ENCODE data around the gene IKZF2. TPM values are rescaled to one million over a fixed set of nuclear protein-coding genes. Genes with fewer than 3 reads are reported as not detected.

Gene IKZF2
- total RNA-seq (2012; rRNA removed) (19.4 and 25.5 TPM in 2 replicates), polyA plus RNA-seq (2012; rRNA removed) (2.1 TPM in 2 replicates), Bru-seq, nascent RNA (percentile 65 among the genes with signal in this experiment), BruChase-seq, experiment 1, labeled RNA remaining after a 6-hour chase (percentile 42 among the genes with signal in this experiment), BruChase-seq, experiment 2, labeled RNA remaining after a 2-hour chase (percentile 55 among the genes with signal in this experiment)
- 0.44 and 0.75 TPM in 2 replicates for polyA plus RNA-seq (2012; cell fraction: cytosol; rRNA removed)
- polyA plus RNA-seq (2012; cell fraction: nucleus; rRNA removed; ENCODE audit: low replicate concordance), result 1.5 and 7.5 TPM in 2 replicates
- long read RNA-seq, partial matches to known transcripts, result 0 of 2 reads
- long read RNA-seq, other reads (novel, unspliced or antisense), result 2 of 2 reads

DNA sequence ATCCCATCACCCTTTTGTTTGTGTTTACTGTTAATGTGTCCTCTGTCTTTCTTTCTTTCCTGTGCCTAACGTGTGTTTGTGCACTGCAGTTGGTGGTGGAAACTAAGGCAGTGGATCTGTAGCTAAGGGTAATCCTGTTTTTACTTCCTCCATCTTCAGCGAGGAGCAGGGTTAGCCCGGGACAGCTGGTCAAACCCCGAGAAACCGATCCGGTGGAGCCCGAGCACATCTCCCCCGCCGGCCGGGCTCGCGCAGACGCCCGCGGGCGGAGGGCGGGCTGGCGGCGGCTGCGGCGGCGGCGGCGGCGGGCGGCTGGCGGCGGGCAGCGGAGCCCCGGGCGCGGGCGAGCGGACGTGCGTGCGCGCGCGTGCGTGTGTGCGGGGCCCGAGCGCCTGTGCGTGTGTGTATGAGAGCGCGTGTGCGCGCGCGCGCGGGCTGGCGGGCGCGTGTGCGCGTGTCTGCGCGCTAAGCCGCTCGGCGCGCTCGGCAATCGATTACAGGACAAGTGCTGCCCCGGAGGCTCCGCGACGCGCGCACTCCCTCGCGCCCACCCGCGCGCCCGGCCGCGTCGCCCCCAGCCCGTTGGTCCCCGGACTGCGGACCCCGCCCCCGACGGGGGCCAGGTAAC lies at the start of gene IKZF2:
TSS of gene IKZF2 (minus strand) at position 176 of the 628 bp plus-strand sequence. CDS start 2,983 bp downstream, outside the sequence.
- Histone ChIP-seq H3K56ac (ENCODE audit: extremely low read depth, insufficient read depth, low read length) (peak within 1 kb of the TSS; percentile 87), H3K27me3 (ENCODE audit: control insufficient read depth, insufficient read depth, low read length) (no peaks in the 10 kb centered on the region), H3K4ac (ENCODE audit: low read depth, low read length) (peak within 1 kb of the TSS; percentile 66), H4K8ac (ENCODE audit: low read depth in 2 of 2, low read length in 2 of 2) (peak within 1 kb of the TSS; percentile 78 to 95), H2AK9ac (replicated peaks; ENCODE audit: low read depth, low read length, poor library complexity) (peak within 1 kb of the TSS; percentile 90), H2BK20ac (ENCODE audit: low read depth, low read length) (peak within 1 kb of the TSS; percentile 56), H4K5ac (ENCODE audit: low read depth, low read length) (peak within 1 kb of the TSS; percentile 70; the same call in 1 of the 2 replicates), H4K20me1 (ENCODE audit: insufficient read depth, low read length) (no peaks in the 10 kb centered on the region), H3K18ac (ENCODE audit: low read depth, low read length) (peak within 1 kb of the TSS; percentile 95; the same call in 1 of the 2 replicates), H3K9ac (ENCODE audit: low read depth, low read length) (peak within 1 kb of the TSS; percentile 99), H2BK120ac (ENCODE audit: low read depth, low read length) (peak within 1 kb of the TSS; percentile 75), H2AK5ac (ENCODE audit: low read depth, low read length) (no peak within 1 kb of the TSS), H3K27ac (ENCODE audit: insufficient read depth, low read length) (peak within 1 kb of the TSS; percentile 95), H3K23ac (ENCODE audit: low read depth, low read length) (peak within 1 kb of the TSS; percentile 95), H2BK5ac (ENCODE audit: low read depth, low read length, poor library complexity, severe bottlenecking) (peak within 1 kb of the TSS; percentile 98), H3K79me1 (ENCODE audit: low read depth in 1 of 2, low read length in 2 of 2) (peaks cover 8 to 9% of the 10 kb centered on the region in 2 experiments), H3K4me3 (ENCODE audit: insufficient read depth, low read depth, low read length) (peak within 1 kb of the TSS; percentile 73), H3K9me3 (ENCODE audit: control insufficient read depth, insufficient read depth, low read length) (no peaks in the 10 kb centered on the region), H4K91ac (ENCODE audit: insufficient read depth, low read depth, low read length) (peak within 1 kb of the TSS; percentile 86), H3K4me1 (ENCODE audit: control insufficient read depth, insufficient read depth, low read length) (no peaks in the 10 kb centered on the region), H3K14ac (replicated peaks; ENCODE audit: low read depth, low read length) (peak within 1 kb of the TSS; percentile 82), H3K9me1 (ENCODE audit: insufficient read depth, low read length) (no peaks in the 10 kb centered on the region), H2BK15ac (ENCODE audit: low read depth, low read length) (peak within 1 kb of the TSS; percentile 54; the same call in 2 of the 3 replicates), H3K4me2 (ENCODE audit: low read depth, low read length) (peak within 1 kb of the TSS; percentile 99), H3K36me3 (ENCODE audit: control insufficient read depth, insufficient read depth, low read length) (no peaks in the 10 kb centered on the region), H2AFZ (replicated peaks; ENCODE audit: low read length, poor library complexity) (peak within 1 kb of the TSS; percentile 97)
- BruUV-seq (replicated peaks), result no TSS peak
- ChIA-PET POLR2A (ENCODE audit: unreplicated experiment) (no interaction called here), CTCF (interaction anchor here (0.6 to 1.1 kb wide), 2 partner anchors 36 to 464 kb away, joined by 3 read pairs; no protein-coding TSS in a partner anchor)
- in situ Hi-C loops (cut with MboI; ENCODE audit: low sequenced_read_pairs), result loop anchor here (10.0 kb wide), 2 partner anchors 377 to 467 kb away; no protein-coding TSS in a partner anchor
- peak; percentile 86 for ATAC-seq (ENCODE audit: low read depth)
- TF ChIP-seq MXI1 (IDR thresholded peaks at IDR 0.05; ENCODE audit: borderline replicate concordance, low read depth, low read length) (peak; percentile 78; the same call in 1 of the 2 replicates), CTCF (conservative IDR thresholded peaks at IDR 0.05; ENCODE audit: low read depth, low read length) (no peak), FOS (IDR thresholded peaks at IDR 0.05; ENCODE audit: low read depth, low read length) (no peak), CHD1 (IDR thresholded peaks at IDR 0.05; ENCODE audit: low read depth, low read length) (no peak), MAZ (IDR thresholded peaks at IDR 0.05; ENCODE audit: borderline replicate concordance, low read depth, low read length) (peak; percentile 50; the same call in 1 of the 2 replicates), USF2 (IDR thresholded peaks at IDR 0.05; ENCODE audit: low read depth, low read length) (no peak), RCOR1 (IDR thresholded peaks at IDR 0.05; ENCODE audit: insufficient replicate concordance, low read length) (peak; percentile 65), POLR2A (IDR thresholded peaks at IDR 0.05; ENCODE audit: low read depth, low read length) (0 out of 2 replicates have a peak, but pooled peaks have one; percentile 31), BHLHE40 (IDR thresholded peaks at IDR 0.05; ENCODE audit: low read depth, low read length) (peak; percentile 6; the same call in 1 of the 2 replicates), RAD21 (IDR thresholded peaks at IDR 0.05; ENCODE audit: low read length) (0 out of 2 replicates have a peak, but pooled peaks have one; percentile 3)
- intact Hi-C loops (cut with micrococcal nuclease), result loop anchor here (2.0 to 5.0 kb wide), 6 partner anchors 87 to 309 kb away; no protein-coding TSS in a partner anchor
- 2% methylated on average over 41 of the region's 87 CpGs; no CpG with 5 or more reads in 1 of the 2 experiments for WGBS, 2 experiments (ENCODE audit: extremely low coverage in 2 of 2, insufficient read length in 1 of 2)
- DNase-seq, result peak; percentile 94
- dilution Hi-C loops (cut with HindIII; ENCODE audit: low sequenced_read_pairs, unreplicated experiment), result no loop called here

Measured in IMR-90 (cell line).